Uterus (tissue), 4 donors: ENCODE results near the gene DMXL1. TPM values are rescaled to one million over a fixed set of nuclear protein-coding genes. Genes with fewer than 3 reads are reported as not detected.
"Not testable (repeated sequence)": the region's sequence is repeated elsewhere in the genome, so short reads cannot be mapped to it uniquely, and the experiment has no call there.

ENCODE experiments used
- DNase-seq, 2 donors: peaks; one replicate each; pipeline ENCODE4 v3.0.0-alpha.2; 2019 to 2020
- H3K27ac ChIP-seq, 2 donors: fragments of 200-600 bp; sonication (generic); 1 replicate in 1 of 2; 2 replicates in 1 of 2; pipeline ENCODE4 v1.5.1; 2016 to 2018
- H3K27me3 ChIP-seq, 2 donors: fragments of 200-600 bp; sonication (generic); one replicate each; pipeline ENCODE4 v1.5.1; 2018 to 2019; ENCODE audit warnings: control low read depth in 1 of 2
- H3K36me3 ChIP-seq, 2 donors: fragments of 200-600 bp; sonication (generic); one replicate each; pipeline ENCODE4 v1.5.1; 2019; ENCODE audit warnings: control low read depth in 1 of 2
- H3K4me1 ChIP-seq, 2 donors: fragments of 200-600 bp; sonication (generic); one replicate each; pipeline ENCODE4 v1.5.1; 2018 to 2019; ENCODE audit warnings: control low read depth in 1 of 2
- H3K4me3 ChIP-seq, 2 donors: fragments of 200-600 bp; sonication (generic); 1 replicate in 1 of 2; 2 replicates in 1 of 2; pipeline ENCODE4 v1.5.1; 2018 to 2019; ENCODE audit warnings: mild to moderate bottlenecking in 1 of 2
- H3K9me3 ChIP-seq, 2 donors: fragments of 200-600 bp; sonication (generic); one replicate each; pipeline ENCODE4 v1.5.1; 2019; ENCODE audit warnings: control low read depth in 1 of 2
- POLR2A ChIP-seq, 2 donors: fragments of 450-650 bp; IDR thresholded peaks; one replicate each; pipeline ENCODE4 v1.6.1; 2016; ENCODE audit warnings: antibody characterized with exemption in 2 of 2, mild to moderate bottlenecking in 1 of 2, moderate library complexity in 1 of 2
- intact Hi-C: fragments of 100-400 bp; cut with DNase I; formaldehyde crosslinking; loops from one replicate; pipeline ENCODE4 v1.15.1; 2023; ENCODE audit warnings: low total_unique reads
- total RNA-seq, 4 donors: library from RNA; depleted of rRNA in 3 of 4; stranded (reverse); fragments of >200 nt in 3 of 4; gene quantifications; one replicate each; pipeline versions ENCODE4 v1.1.0 to v1.2.4, GENCODE V29; 2014 to 2023
- TF ChIP-seq, protein P1 (sequence below), 4 experiments: fragments of 200-600 bp in 2 of 4; fragments of 450-650 bp in 2 of 4; sonication (generic) in 2 of 4; IDR thresholded peaks; one replicate each; pipeline ENCODE4 v1.5.1; 2016 to 2019; ENCODE audit warnings: antibody characterized with exemption in 4 of 4, mild to moderate bottlenecking in 2 of 4, moderate library complexity in 1 of 4
- donor health status: DM: yes; HTN: yes; CAD: no.

The DMXL1 gene
- total RNA-seq, 4 donors from 2014 or later: 24.4 to 119 (median 56.1) TPM

DNA sequence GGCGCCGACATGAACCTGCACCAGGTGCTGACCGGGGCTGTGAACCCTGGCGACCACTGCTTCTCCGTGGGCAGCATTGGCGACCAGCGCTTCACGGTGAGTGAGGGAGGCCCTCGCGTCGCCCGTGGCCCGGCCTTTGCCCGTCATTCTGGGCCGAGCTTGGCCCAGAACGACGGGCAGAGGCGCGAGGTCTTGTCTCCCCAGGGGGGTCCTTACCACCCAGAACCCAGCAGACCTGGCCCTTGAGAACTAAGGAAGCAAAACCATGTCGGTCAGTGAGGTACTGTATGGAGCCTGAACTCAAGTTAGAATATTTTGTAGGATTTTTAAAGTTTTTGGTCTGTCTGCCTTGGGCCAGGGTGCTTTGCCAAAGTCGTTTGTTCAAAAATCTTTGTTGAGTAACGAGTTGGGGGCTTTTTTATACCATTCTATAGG is 691 bp downstream of the DMXL1 start:
- DNase-seq: no peak
- no peak for TF ChIP-seq POLR2A (IDR thresholded peaks at IDR 0.05)
- TF ChIP-seq, protein P1, sequence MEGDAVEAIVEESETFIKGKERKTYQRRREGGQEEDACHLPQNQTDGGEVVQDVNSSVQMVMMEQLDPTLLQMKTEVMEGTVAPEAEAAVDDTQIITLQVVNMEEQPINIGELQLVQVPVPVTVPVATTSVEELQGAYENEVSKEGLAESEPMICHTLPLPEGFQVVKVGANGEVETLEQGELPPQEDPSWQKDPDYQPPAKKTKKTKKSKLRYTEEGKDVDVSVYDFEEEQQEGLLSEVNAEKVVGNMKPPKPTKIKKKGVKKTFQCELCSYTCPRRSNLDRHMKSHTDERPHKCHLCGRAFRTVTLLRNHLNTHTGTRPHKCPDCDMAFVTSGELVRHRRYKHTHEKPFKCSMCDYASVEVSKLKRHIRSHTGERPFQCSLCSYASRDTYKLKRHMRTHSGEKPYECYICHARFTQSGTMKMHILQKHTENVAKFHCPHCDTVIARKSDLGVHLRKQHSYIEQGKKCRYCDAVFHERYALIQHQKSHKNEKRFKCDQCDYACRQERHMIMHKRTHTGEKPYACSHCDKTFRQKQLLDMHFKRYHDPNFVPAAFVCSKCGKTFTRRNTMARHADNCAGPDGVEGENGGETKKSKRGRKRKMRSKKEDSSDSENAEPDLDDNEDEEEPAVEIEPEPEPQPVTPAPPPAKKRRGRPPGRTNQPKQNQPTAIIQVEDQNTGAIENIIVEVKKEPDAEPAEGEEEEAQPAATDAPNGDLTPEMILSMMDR (IDR thresholded peaks at IDR 0.05): no peak

DNA sequence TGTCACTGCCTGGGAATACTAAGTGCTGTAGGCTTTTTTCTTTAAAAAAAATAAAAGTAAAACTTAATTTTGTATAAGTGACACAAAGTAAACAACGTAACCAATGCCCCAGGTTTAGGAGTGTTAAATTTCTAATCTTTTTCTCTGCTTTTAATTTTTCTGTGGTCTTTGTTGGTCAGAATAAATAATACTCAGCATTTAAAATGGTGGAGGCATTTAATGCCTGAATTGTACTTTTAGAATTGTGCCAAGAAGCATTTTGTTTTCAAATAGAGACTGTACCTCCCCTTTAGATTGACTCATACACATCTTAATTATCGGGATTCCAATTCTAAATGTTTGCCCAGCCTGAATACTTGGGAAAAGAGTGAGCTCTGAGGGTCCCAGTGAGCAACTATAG is 1.6 kb downstream of the DMXL1 start:
- intact Hi-C loops: no loop called here
- Histone ChIP-seq H3K27me3 (no peaks in the 10 kb centered on the region), H3K27ac (no peak overlapping the region), H3K4me1 (peaks cover 0 to 10% of the 10 kb centered on the region in 2 donors), H3K36me3 (no peaks in the 10 kb centered on the region), H3K4me3 (peak overlapping the region in 1 of 2 donors; percentile 82), H3K9me3 (no peaks in the 10 kb centered on the region)
- TF ChIP-seq, protein P1 (IDR thresholded peaks at IDR 0.05): no peak
- TF ChIP-seq POLR2A (IDR thresholded peaks at IDR 0.05): no peak
- no peak for DNase-seq

More for the DNA sequence above, 691 bp downstream of the DMXL1 start:
- no peaks in the 10 kb centered on the region for H3K9me3 ChIP-seq
- peaks cover 0 to 10% of the 10 kb centered on the region in 2 donors for H3K4me1 ChIP-seq
- intact Hi-C loops: no loop called here
- H3K36me3 ChIP-seq: no peaks in the 10 kb centered on the region
- H3K27me3 ChIP-seq: no peaks in the 10 kb centered on the region
- H3K27ac ChIP-seq: peak overlapping the region; percentile 95
- peak overlapping the region; percentile 82 to 85 for H3K4me3 ChIP-seq

DNA sequence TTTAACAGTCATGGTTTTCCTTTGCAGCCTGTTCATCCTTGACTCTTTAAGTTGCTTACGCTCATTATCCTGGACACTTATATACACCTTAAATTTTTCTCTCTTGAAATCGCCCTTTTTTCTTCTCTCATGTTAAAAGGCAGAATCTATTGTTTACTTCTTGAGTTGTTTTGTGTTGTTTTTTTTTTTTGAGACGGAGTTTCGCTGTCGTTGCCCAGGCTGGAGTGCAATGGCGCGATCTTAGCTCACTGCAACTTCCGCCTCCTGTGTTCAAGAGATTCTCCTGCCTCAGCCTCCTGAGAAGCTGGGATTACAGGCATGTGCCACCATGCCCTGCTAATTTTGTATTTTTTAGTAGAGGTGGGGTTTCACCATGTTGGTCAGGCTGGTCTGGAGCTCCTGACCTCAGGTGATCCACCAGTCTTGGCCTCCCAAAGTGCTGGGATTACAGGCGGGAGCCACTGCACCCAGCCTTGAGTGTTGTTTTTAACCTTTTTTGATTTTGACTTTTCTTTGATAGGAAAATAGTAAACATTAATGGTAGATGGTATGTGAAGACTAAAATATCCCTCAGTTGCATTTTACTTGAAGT is 3.0 kb downstream of the DMXL1 start:
- intact Hi-C loops, H3K9me3 ChIP-seq, H3K4me1 ChIP-seq, DNase-seq, H3K36me3 ChIP-seq, H3K27me3 ChIP-seq, H3K4me3 ChIP-seq: not testable (repeated sequence)
- peak overlapping the region in 1 of 2 donors; percentile 7 for H3K27ac ChIP-seq

DNA sequence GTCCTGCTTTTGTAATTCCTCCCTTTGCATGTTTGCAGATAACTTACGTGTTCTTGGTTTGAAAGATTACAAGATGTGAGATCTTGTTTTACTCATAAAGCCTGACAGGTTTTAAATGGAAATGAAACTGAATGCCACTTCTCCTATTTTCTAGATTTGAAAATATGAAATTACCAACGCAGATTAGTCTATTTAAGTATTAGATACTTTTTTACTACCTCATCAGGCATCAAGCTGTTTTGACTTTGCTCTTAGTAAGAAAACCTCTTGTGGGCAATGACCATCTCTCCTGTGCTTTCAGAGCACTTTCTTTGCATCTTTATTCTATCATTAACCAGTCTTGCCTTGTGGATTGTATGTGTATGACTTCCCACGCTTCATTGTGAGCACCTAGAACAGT is 3.5 kb downstream of the DMXL1 start:
- DNase-seq: no peak
- no peaks in the 10 kb centered on the region for H3K36me3 ChIP-seq
- peak overlapping the region in 1 of 2 donors; percentile 7 for H3K27ac ChIP-seq
- intact Hi-C loops: no loop called here
- H3K4me3 ChIP-seq: no peak overlapping the region
- H3K4me1 ChIP-seq: peaks cover 0 to 10% of the 10 kb centered on the region in 2 donors
- no peaks in the 10 kb centered on the region for H3K27me3 ChIP-seq
- TF ChIP-seq, protein P1 (IDR thresholded peaks at IDR 0.05): no peak
- no peaks in the 10 kb centered on the region for H3K9me3 ChIP-seq

DNA sequence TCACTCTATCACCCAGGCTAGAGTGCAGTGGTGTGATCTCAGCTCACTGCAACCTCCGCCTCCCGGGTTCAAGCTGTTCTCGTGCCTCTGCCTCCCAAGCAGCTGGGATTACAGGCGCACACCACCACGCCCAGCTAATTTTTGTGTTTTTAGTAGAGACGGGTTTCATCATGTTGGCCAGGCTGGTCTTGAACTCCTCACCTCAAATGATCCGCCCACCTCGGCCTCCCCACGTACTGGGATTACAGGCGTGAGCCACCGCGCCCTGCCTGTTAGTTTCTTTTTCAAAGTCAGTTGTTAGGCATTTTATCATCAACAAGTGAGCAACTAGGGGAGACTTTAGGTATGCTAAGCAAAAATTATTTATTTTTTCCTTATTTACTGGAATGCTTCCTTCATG is 4.4 kb downstream of the DMXL1 start:
- H3K36me3 ChIP-seq, intact Hi-C loops: not testable (repeated sequence)

DNA sequence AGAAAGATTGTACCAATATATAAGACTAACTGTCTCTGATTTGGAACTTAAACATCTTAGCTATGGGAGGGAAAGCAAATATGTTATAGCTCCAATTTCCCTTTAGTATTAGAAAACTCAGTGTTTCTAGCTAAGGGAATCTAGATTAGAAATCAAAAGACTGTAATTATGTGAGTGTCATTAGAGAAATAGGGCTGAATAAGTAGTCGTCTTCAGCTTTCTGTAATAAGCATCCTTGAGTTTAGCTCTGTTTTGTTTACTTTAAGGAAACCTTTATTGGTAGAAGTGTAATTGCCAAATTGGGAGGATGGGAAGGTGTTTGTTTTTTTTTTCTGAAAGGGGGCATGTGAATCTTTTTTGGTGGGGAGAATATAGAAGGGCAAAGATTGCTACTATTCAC is 5.2 kb downstream of the DMXL1 start:
- H3K4me1 ChIP-seq: peaks cover 0 to 10% of the 10 kb centered on the region in 2 donors

More for the DNA sequence above, 4.4 kb downstream of the DMXL1 start:
- H3K27me3 ChIP-seq, DNase-seq, H3K27ac ChIP-seq, H3K9me3 ChIP-seq, H3K4me3 ChIP-seq, H3K4me1 ChIP-seq: not testable (repeated sequence)

More for the DNA sequence above, 5.2 kb downstream of the DMXL1 start:
- intact Hi-C loops: no loop called here
- H3K9me3 ChIP-seq: no peaks in the 10 kb centered on the region
- TF ChIP-seq, protein P1 (IDR thresholded peaks at IDR 0.05): no peak
- TF ChIP-seq POLR2A (IDR thresholded peaks at IDR 0.05): no peak
- H3K36me3 ChIP-seq: no peaks in the 10 kb centered on the region
- DNase-seq: no peak
- H3K27ac ChIP-seq: no peak overlapping the region
- no peak overlapping the region for H3K4me3 ChIP-seq
- no peaks in the 10 kb centered on the region for H3K27me3 ChIP-seq
